Stimulated activated CD4-positive, alpha-beta T cell treated with anti-CD3 and anti-CD28 coated beads, Interleukin-4, amount 100 ng/mL, for 48 hours (primary cell): ENCODE measurements around the gene RBMS1.
A peak's percentile ranks its signal among the peaks of the same experiment; 100 is the strongest.

Experiments
- DNase-seq, 2 donors: peaks; one replicate each; pipeline ENCODE4 v3.0.0-alpha.2; 2020; ENCODE audit warnings: low read depth in 2 of 2

The RBMS1 gene

GRCh38 chr2:160301420-160301819 is 192.2 kb downstream of the RBMS1 start:
- peak in 1 of 2 donors; percentile 27 for DNase-seq

GRCh38 chr2:160300203-160300602 is 193.4 kb downstream of the RBMS1 start:
- DNase-seq, result no peak

GRCh38 chr2:160299540-160299939 is 194.1 kb downstream of the RBMS1 start:
- no peak for DNase-seq

GRCh38 chr2:160298960-160299359 is 194.6 kb downstream of the RBMS1 start:
- DNase-seq, result no peak

- no peak for DNase-seq
Observed at GRCh38 chr2:160295519-160296207, 197.9 kb downstream of the RBMS1 start.

GRCh38 chr2:160294889-160295288 is 198.7 kb downstream of the RBMS1 start:
- DNase-seq, result no peak

GRCh38 chr2:160294339-160294803 is 199.2 kb downstream of the RBMS1 start:
- peak in 1 of 2 donors; percentile 24 for DNase-seq

GRCh38 chr2:160293391-160294091 is 200.1 kb downstream of the RBMS1 start:
- DNase-seq, result no peak

GRCh38 chr2:160292225-160292624 is 201.4 kb downstream of the RBMS1 start:
- DNase-seq, result no peak

- DNase-seq, result no peak
Observed at GRCh38 chr2:160291382-160291781, 202.2 kb downstream of the RBMS1 start.

GRCh38 chr2:160290598-160290997 is 203.0 kb downstream of the RBMS1 start:
- no peak for DNase-seq

- DNase-seq, result no peak
Observed at GRCh38 chr2:160289831-160290230, 203.8 kb downstream of the RBMS1 start.

GRCh38 chr2:160289126-160289525 is 204.5 kb downstream of the RBMS1 start:
- no peak for DNase-seq

- DNase-seq, result no peak
Observed at GRCh38 chr2:160288324-160288723, 205.3 kb downstream of the RBMS1 start.

GRCh38 chr2:160287476-160287875 is 206.1 kb downstream of the RBMS1 start:
- no peak for DNase-seq

- DNase-seq, result no peak
Observed at GRCh38 chr2:160286551-160286950, 207.1 kb downstream of the RBMS1 start.

GRCh38 chr2:160283675-160284074 is 209.9 kb downstream of the RBMS1 start:
- DNase-seq, result no peak

- DNase-seq, result no peak
Observed at GRCh38 chr2:160282063-160282580, 211.5 kb downstream of the RBMS1 start.

- DNase-seq, result no peak
Observed at GRCh38 chr2:160281213-160281612, 212.4 kb downstream of the RBMS1 start.

- DNase-seq, result no peak
Observed at GRCh38 chr2:160279813-160280465, 213.7 kb downstream of the RBMS1 start.

GRCh38 chr2:160278879-160279177 is 214.8 kb downstream of the RBMS1 start:
- DNase-seq, result no peak

GRCh38 chr2:160278101-160278878 is 215.3 kb downstream of the RBMS1 start:
- DNase-seq, result no peak
